ENCODE data around the gene MYL10. TPM values are rescaled to one million over a fixed set of nuclear protein-coding genes. Genes with fewer than 3 reads are reported as not detected.

The MYL10 gene
- total RNA-seq, 2 donors from 2014 or later: not detected

- ATAC-seq: no peak
- Histone ChIP-seq H3K9me3 (no peaks in the 10 kb centered on the region), H3K27me3 (no peaks in the 10 kb centered on the region), H3K27ac (no peak overlapping the region), H3K4me3 (no peak overlapping the region), H3K4me1 (no peaks in the 10 kb centered on the region), H3K36me3 (replicated peaks in 1 of 2; ENCODE audit: insufficient read depth in 1 of 2, low read depth in 2 of 2) (no peaks in the 10 kb centered on the region)
- intact Hi-C loops (cut with DNase I): no loop called here
- 83 to 89% methylated on average over 2 of the region's 2 CpGs for WGBS, 2 donors
- TF ChIP-seq CTCF (IDR thresholded peaks at IDR 0.05) (no peak), POLR2A (IDR thresholded peaks at IDR 0.05) (no peak)
- DNase-seq: no peak
Observed at GRCh38 chr7:101572156-101572555, 56.9 kb downstream of the MYL10 start.

DNA sequence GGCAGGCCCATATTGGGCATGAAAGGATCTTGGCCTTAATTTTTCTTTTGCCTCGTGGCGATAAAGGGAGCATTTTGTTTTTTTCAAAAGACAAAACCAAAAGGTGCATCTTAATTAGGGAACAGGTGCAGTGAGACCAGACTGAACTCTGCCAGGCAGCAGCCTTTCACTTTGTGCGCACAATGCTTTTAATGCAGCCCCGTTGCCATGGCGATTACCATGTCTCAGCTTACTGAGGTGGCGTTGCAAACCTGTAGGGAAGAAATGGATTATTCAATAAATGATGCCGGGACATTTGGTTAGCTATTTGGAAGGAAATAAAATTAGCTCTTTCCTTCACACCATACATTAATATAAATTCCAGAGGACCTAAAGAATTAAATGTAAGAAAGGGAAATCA lies 61.9 kb downstream of the MYL10 start:
- no peak for ATAC-seq

DNA sequence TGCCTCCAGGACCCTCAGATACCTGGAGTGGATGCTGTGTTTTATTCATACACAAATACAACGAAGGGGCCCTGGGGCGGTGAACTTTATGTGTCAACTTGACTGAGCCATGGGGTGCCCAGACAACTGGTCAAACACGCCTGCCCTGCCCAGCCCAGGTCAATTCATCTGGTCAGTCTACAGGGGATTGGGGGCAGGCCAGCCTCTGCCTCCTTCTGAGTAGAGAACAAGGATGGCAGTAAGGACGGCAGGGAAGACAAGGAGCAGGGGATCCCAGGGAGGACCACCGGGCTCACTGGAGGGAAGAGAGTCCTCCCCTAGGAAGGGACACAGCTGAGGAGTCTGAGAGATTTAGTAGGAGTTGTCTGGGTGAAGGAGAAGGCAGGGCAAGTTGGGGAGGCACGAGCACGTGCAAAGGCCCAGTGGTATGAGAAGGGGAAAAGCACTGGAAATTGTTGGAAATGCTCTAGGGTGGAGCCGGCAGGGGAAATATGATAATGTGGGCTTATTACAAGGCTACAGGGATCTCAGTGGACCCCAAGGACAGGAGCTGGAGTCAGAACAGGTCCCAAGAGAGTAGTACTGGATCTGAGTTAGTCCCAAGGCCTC lies 63.4 kb downstream of the MYL10 start:
- TF ChIP-seq CTCF (IDR thresholded peaks at IDR 0.05) (no peak), POLR2A (IDR thresholded peaks at IDR 0.05) (no peak)
- intact Hi-C loops (cut with DNase I): no loop called here
- Histone ChIP-seq H3K4me3 (no peak overlapping the region), H3K9me3 (no peaks in the 10 kb centered on the region), H3K4me1 (no peaks in the 10 kb centered on the region), H3K27me3 (no peaks in the 10 kb centered on the region), H3K36me3 (replicated peaks in 1 of 2; ENCODE audit: insufficient read depth in 1 of 2, low read depth in 2 of 2) (no peaks in the 10 kb centered on the region), H3K27ac (no peak overlapping the region)
- no peak for DNase-seq
- WGBS, 2 donors: 79 to 83% methylated on average over 8 of the region's 8 CpGs
- ATAC-seq: no peak

More for the DNA sequence above, 61.9 kb downstream of the MYL10 start:
- Histone ChIP-seq H3K4me1 (no peaks in the 10 kb centered on the region), H3K9me3 (no peaks in the 10 kb centered on the region), H3K36me3 (replicated peaks in 1 of 2; ENCODE audit: insufficient read depth in 1 of 2, low read depth in 2 of 2) (no peaks in the 10 kb centered on the region), H3K4me3 (no peak overlapping the region), H3K27me3 (no peaks in the 10 kb centered on the region), H3K27ac (no peak overlapping the region)
- WGBS, 2 donors: 76 to 84% methylated on average over 7 of the region's 7 CpGs
- no peak for DNase-seq
- TF ChIP-seq CTCF (IDR thresholded peaks at IDR 0.05) (no peak), POLR2A (IDR thresholded peaks at IDR 0.05) (no peak)
- intact Hi-C loops (cut with DNase I): no loop called here

DNA sequence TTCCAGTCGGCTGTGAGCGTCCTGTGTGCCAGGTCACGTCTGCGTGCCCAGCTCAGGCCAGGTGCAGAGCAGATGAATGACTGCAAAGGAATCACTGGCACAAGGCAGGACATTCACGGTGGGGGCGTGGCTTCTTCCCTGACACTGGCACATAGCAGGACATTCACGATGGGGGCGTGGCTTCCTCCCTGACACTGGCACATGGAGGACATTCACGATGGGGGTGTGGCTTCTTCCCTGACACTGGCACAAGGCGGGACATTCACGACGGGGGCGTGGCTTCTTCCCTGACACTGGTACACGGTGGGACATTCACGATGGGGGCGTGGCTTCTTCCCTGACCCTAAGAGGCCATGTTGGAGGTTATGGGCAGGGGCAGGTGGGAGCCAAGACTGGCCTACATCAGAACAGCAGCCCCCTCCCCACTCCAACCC lies 64.3 kb downstream of the MYL10 start:
- TF ChIP-seq CTCF (IDR thresholded peaks at IDR 0.05) (no peak), POLR2A (IDR thresholded peaks at IDR 0.05) (no peak)
- no peak for ATAC-seq
- H3K36me3 ChIP-seq (replicated peaks in 1 of 2; ENCODE audit: insufficient read depth in 1 of 2, low read depth in 2 of 2): no peaks in the 10 kb centered on the region
- 28% methylated on average over 16 of the region's 16 CpGs; no CpG with 5 or more reads in 1 of the 2 donors for WGBS, 2 donors
- H3K9me3 ChIP-seq: no peaks in the 10 kb centered on the region
- H3K27ac ChIP-seq: no peak overlapping the region
- no peaks in the 10 kb centered on the region for H3K27me3 ChIP-seq
- no peaks in the 10 kb centered on the region for H3K4me1 ChIP-seq
- intact Hi-C loops (cut with DNase I): no loop called here
- peak in 2 of 4 donors; percentile 6 to 31 for DNase-seq
- no peak overlapping the region for H3K4me3 ChIP-seq

Measured in body of pancreas (tissue), 4 donors.